ENCODE results near the gene PITPNC1.

The PITPNC1 gene

DNA sequence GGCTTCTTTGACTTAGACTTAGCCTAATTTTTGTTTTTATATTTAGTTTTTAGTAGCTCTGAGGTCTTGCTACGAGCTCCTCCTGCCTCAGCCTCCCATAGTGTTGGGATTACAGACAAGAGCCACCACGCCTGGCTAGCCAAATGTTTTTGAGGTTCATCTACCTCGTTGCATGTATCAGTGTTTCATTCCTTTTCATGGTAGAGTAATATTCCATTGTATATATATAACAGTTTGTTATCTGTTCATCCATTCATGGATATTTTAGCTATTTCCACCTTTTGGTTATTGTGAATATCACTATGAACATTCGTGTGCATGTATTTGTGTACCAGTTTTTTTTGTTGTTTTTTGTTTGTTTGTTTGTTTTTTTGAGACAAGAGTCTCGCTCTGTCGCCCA is 352.8 kb downstream of the PITPNC1 start:
- no peak overlapping the region for H3K4me3 ChIP-seq (replicated peaks; ENCODE audit: low read depth, low read length)
- H3K27me3 ChIP-seq (replicated peaks; ENCODE audit: control insufficient read depth, insufficient read depth, low read length): no peaks in the 10 kb centered on the region
- DNase-seq (ENCODE audit: extremely low read depth, insufficient read length): no peak
- H3K36me3 ChIP-seq (ENCODE audit: control insufficient read depth, insufficient read depth, low read length): peaks cover 15% of the 10 kb centered on the region
- TF ChIP-seq, protein P1, sequence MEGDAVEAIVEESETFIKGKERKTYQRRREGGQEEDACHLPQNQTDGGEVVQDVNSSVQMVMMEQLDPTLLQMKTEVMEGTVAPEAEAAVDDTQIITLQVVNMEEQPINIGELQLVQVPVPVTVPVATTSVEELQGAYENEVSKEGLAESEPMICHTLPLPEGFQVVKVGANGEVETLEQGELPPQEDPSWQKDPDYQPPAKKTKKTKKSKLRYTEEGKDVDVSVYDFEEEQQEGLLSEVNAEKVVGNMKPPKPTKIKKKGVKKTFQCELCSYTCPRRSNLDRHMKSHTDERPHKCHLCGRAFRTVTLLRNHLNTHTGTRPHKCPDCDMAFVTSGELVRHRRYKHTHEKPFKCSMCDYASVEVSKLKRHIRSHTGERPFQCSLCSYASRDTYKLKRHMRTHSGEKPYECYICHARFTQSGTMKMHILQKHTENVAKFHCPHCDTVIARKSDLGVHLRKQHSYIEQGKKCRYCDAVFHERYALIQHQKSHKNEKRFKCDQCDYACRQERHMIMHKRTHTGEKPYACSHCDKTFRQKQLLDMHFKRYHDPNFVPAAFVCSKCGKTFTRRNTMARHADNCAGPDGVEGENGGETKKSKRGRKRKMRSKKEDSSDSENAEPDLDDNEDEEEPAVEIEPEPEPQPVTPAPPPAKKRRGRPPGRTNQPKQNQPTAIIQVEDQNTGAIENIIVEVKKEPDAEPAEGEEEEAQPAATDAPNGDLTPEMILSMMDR (IDR thresholded peaks at IDR 0.05; ENCODE audit: insufficient read depth, low read length, poor library complexity, severe bottlenecking): no peak

DNA sequence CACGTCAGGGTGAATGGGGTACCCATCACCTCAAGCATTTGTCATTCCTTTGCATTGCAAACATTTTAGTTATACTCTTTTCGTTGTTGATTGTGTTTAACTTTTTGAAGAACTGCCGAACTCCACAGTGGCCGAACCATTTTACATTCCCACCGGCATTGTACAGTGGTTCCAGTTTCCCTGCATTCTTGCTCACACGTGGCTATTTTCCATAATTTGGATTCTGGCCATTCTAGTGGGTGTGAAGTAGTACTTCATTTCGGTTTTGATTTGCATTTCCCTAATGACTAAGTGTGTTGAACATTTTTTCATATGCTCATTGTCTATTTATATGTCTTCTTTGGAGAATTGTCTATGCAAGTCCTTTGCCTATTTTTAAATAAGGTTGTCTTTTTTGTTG is 353.6 kb downstream of the PITPNC1 start:
- no peak overlapping the region for H3K4me3 ChIP-seq (replicated peaks; ENCODE audit: low read depth, low read length)
- H3K36me3 ChIP-seq (ENCODE audit: control insufficient read depth, insufficient read depth, low read length): peaks cover 15% of the 10 kb centered on the region
- TF ChIP-seq, protein P1 (IDR thresholded peaks at IDR 0.05; ENCODE audit: insufficient read depth, low read length, poor library complexity, severe bottlenecking): no peak
- no peak for DNase-seq (ENCODE audit: extremely low read depth, insufficient read length)
- H3K27me3 ChIP-seq (replicated peaks; ENCODE audit: control insufficient read depth, insufficient read depth, low read length): no peaks in the 10 kb centered on the region

DNA sequence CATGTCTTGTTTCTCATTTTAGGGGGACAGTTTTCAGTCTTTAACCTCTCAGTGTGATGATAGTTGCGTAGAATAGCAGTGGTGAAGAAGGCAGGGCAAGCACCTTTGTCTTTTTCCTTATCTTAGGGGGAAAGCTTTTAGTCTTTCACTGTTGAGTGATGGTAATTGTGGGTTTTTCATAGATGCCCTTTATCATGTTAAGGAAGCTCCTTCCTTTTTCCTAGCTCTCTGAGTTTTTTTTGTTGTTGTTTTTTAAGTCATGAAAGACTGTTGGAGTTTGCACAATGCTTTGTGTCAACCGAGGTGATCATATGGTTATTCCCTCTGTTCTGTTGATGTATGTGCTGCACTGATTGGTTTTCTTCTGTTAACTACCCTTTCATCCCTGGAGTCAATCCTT is 356.4 kb downstream of the PITPNC1 start:
- H3K4me3 ChIP-seq (replicated peaks; ENCODE audit: low read depth, low read length): no peak overlapping the region
- H3K36me3 ChIP-seq (ENCODE audit: control insufficient read depth, insufficient read depth, low read length): peaks cover 8% of the 10 kb centered on the region
- no peaks in the 10 kb centered on the region for H3K27me3 ChIP-seq (replicated peaks; ENCODE audit: control insufficient read depth, insufficient read depth, low read length)
- DNase-seq (ENCODE audit: extremely low read depth, insufficient read length): no peak
- TF ChIP-seq, protein P1 (IDR thresholded peaks at IDR 0.05; ENCODE audit: insufficient read depth, low read length, poor library complexity, severe bottlenecking): no peak

GRCh38 chr17:67737145-67737544 is 360.1 kb downstream of the PITPNC1 start:
- peaks cover 5% of the 10 kb centered on the region for H3K36me3 ChIP-seq (ENCODE audit: control insufficient read depth, insufficient read depth, low read length)
- DNase-seq (ENCODE audit: extremely low read depth, insufficient read length): no peak
- TF ChIP-seq, protein P1 (IDR thresholded peaks at IDR 0.05; ENCODE audit: insufficient read depth, low read length, poor library complexity, severe bottlenecking): no peak
- H3K4me3 ChIP-seq (replicated peaks; ENCODE audit: low read depth, low read length): no peak overlapping the region
- H3K27me3 ChIP-seq (replicated peaks; ENCODE audit: control insufficient read depth, insufficient read depth, low read length): no peaks in the 10 kb centered on the region

DNA sequence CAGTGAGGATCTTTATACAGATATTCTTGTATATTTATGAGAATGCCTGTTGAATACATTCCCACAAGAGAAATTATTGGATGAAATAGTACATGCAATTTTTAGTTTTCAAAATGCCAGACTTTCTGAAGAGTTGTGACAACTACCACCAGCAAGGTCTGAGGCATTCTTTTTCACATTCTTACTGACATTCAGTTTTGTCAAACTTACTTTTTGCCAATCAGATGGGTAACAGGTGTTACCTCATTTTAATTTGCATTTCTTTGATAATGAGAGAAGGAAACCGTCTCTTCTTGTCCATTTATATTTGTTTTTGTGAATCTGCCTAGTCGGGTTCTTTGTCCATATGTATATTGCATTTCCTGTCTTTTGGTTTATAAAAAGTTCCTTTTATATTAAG is 364.9 kb downstream of the PITPNC1 start:
- Histone ChIP-seq H3K4me3 (replicated peaks; ENCODE audit: low read depth, low read length) (no peak overlapping the region), H3K36me3 (ENCODE audit: control insufficient read depth, insufficient read depth, low read length) (peaks cover 7% of the 10 kb centered on the region), H3K27me3 (replicated peaks; ENCODE audit: control insufficient read depth, insufficient read depth, low read length) (no peaks in the 10 kb centered on the region)
- TF ChIP-seq, protein P1 (IDR thresholded peaks at IDR 0.05; ENCODE audit: insufficient read depth, low read length, poor library complexity, severe bottlenecking): no peak
- DNase-seq (ENCODE audit: extremely low read depth, insufficient read length): no peak
